Measurements from ENCODE around the gene LBHD1.
"Not testable (repeated sequence)": the region's sequence is repeated elsewhere in the genome, so short reads cannot be mapped to it uniquely, and the experiment has no call there.

LBHD1 gene

DNA sequence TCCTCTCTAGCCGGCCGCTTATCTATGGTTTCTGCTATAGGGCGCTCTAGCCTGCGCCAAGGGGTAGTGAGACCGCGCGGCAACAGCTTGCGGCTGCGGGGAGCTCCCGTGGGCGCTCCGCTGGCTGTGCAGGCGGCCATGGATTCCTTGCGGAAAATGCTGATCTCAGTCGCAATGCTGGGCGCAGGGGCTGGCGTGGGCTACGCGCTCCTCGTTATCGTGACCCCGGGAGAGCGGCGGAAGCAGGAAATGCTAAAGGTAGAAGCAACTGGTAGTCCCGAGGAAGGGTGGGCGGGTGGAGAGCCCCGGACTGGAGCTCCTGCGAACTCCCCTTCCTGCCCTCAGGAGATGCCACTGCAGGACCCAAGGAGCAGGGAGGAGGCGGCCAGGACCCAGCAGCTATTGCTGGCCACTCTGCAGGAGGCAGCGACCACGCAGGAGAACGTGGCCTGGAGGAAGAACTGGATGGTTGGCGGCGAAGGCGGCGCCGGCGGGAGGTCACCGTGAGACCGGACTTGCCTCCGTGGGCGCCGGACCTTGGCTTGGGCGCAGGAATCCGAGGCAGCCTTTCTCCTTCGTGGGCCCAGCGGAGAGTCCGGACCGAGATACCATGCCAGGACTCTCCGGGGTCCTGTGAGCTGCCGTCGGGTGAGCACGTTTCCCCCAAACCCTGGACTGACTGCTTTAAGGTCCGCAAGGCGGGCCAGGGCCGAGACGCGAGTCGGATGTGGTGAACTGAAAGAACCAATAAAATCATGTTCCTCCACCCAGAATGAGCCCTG is at the start of gene LBHD1, which contains the start of gene UQCC3:
LBHD1 (minus strand) TSS at position 660 of the 782 bp plus-strand sequence. CDS start 2,236 bp downstream, outside the sequence.
UQCC3 (plus strand) TSS at position 66 of the 782 bp plus-strand sequence; CDS start at position 139, 73 bp downstream.
- peak within 1 kb of the TSS; percentile 95 for H3K4me3 ChIP-seq (ENCODE audit: low read depth, low read length)

DNA sequence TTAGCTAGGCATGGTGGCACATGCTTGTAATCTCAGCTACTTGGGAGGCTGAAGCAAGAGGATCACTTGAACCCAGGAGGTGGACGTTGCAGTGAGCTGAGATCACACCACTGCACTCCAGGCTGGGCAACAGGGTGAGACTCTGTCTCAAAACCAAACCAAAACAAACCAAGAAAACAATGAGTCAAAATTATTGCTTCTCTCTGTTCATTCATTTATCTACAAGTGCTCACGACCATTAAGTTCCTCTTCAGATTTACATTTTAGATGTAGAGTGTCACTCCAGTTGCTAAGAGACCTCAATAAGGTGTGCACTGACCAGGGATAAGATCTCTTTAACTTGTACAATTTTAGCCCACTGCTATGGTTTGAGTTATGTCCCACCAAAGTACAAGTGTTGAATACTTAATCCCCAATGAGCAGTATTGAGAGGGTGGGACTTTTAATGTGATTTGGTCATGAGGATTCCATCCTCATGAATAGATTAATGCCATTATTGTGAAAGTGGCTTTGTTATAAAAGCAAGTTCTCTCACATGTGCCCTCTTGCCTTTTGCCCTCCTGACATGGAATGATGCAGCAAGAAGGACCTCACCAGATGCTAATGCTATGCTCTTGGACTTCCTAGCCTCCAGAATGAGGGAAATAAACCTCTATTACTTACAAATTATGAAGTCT is 47.4 kb upstream of the LBHD1 start:
- H3K4me3 ChIP-seq (ENCODE audit: low read depth, low read length): no peak overlapping the region

DNA sequence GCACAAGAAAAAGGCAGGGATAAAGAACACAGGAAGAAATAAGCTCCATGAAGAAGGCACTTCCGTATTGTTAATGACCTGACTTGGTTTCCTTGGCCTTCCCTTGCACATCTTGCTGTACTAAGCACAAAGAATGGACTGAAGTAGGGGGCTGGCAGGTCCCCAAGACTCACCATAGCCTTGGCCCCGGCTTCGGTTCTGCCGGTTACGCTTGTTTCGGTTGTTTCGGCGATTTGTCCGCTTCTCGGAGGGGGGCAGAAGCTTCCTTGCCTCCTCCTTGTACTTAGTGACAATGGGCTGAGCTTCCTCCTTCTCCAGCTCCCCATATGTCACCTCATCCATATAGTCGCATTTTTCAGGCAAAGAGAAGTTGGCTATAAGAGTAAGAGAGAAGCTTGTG is 44.7 kb upstream of the LBHD1 start:
- no peak overlapping the region for H3K4me3 ChIP-seq (ENCODE audit: low read depth, low read length)

DNA sequence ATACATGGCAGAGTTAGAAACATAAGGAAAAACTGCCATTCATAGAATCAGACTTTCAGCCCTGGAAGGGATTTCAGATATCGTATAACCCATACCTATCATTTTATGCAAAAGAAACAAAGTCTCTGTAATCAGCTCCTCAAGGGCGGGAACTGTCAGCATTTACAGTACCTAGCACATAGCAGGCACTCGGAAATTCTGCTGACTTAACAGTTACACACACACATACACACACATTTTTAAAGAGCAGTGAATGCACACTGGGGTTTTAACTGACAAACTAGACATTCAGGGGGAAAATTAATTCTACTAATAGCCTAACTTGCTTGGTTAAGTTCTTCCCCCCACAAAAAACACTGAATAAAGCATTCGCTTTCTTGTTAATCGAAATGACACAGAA is 44.1 kb upstream of the LBHD1 start:
- H3K4me3 ChIP-seq (ENCODE audit: low read depth, low read length): no peak overlapping the region

DNA sequence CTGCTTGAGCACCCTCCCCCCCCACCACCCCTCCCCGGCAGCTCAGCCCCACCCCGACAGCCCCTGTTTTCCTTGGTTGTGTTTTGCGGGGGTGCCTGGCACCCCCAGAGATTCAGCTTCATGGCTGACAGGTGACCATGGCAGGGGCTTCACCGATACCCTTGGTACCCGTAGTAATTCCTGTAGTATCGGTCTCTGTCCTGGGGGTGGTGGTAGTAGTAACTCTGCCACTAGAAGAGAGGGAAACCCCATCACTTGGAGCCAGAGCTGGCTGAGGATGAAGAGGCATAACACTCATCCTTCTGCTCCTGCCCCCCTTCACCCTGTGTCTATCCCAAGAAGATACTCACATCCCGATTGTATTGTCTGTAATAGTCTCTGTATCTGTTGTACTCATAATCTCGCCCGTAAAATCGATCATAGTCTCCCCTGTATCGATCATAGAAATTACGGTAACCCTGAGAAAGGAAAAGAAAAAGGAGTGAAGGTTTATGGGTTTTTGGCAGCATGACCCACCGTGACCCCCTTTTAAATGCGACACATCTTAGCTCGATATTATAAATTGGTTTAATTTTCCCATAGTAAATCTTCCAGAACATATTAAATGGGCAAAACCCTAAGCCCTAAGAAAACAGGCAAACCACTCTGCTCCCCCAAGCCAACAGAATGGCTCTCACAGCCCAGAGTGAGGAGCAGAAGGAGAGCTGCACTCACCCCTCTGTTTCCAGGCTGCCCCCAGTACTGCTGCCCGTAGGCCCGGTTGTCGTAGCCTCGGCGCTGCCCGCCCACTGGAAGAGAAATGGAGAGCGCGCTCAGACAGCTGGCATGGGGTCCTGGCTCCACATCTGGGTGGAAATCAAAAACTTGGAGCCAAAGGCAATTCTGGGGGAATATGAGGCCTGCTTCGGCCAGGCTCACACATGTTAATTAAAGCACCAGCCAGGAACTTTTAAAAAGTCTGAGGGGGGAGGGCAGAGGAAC is 43.4 kb upstream of the LBHD1 start:
- H3K4me3 ChIP-seq (ENCODE audit: low read depth, low read length): no peak overlapping the region

DNA sequence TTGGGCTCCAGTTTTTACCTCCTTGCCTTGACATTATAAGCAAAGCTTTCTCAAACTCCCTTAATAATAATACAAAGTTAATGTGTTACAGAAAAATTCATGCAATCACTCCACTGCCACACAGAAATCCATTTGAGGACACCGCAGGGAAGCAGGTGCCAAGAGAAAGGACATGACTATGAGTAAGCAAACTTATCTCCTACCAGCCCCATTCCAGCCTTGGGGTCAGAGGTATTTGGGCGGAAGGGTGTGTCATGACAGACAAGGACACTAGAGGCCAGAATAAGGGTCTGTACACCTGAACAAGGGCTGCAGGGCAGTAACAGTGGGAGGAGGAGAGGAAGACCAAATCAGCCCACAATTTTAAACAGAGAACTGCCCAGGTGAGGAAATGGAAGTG is 41.3 kb upstream of the LBHD1 start:
- H3K4me3 ChIP-seq (ENCODE audit: low read depth, low read length): no peak overlapping the region

DNA sequence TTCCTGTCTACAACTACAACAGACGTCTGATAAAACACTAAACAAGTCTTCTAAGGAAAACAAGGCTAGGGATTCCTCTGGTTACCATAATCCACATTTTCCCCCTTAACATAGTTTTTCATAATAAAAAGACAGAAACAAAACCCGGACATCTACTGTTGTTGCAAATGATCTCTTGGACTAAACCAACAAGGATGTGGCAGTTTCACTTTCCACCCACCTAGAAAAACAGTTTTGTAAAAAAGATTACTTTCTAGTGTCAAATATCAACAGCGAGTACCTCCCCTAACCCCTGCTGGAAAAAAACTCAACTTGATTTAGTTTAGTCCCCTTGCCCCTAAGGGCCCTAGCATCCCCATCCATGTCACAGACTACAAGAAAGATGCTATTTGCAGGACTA is 40.8 kb upstream of the LBHD1 start:
- no peak overlapping the region for H3K4me3 ChIP-seq (ENCODE audit: low read depth, low read length)

DNA sequence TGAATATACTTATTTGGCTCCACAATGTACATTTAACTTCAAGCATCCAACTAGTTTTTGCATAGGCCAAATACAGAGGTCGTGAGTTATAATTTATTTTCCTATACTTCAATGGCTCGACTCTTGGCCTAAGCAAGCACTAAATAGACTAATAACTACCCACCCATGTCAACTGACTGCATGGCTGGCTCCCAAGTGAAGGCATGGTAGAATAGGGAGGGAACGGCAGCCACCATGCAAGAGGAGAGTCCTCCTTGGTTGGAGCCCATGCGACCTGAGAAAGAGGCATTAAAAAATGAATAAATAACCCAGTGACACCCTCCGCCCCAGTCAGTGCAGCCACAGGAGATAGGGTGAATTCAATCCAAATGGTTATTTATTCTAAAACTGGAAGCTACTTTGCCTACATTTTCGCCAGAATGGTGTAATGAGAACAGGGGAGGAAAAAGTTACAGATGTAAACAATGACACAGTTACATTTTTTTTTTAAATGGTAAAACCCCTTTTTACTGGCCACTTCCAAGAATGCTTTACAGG is 40.3 kb upstream of the LBHD1 start:
- no peak overlapping the region for H3K4me3 ChIP-seq (ENCODE audit: low read depth, low read length)

DNA sequence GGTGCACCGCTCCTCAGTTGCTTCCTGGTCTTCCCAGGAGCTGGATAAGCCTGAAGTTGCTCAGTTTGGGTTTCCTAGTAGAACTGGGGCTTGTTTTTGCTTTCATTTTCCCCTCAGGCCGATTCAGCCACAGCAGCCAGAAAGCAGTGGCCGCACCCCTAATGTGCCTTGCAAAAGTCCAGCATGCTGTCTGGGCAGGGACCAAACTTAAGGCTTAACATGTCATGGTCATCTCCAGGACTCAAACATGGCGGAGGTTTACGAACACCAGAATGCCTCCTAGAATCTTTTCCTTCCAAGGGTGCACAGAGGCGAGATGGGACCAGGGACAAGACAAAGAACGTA is 37.9 kb upstream of the LBHD1 start:
- peak overlapping the region; percentile 38 for H3K4me3 ChIP-seq (ENCODE audit: low read depth, low read length)

DNA sequence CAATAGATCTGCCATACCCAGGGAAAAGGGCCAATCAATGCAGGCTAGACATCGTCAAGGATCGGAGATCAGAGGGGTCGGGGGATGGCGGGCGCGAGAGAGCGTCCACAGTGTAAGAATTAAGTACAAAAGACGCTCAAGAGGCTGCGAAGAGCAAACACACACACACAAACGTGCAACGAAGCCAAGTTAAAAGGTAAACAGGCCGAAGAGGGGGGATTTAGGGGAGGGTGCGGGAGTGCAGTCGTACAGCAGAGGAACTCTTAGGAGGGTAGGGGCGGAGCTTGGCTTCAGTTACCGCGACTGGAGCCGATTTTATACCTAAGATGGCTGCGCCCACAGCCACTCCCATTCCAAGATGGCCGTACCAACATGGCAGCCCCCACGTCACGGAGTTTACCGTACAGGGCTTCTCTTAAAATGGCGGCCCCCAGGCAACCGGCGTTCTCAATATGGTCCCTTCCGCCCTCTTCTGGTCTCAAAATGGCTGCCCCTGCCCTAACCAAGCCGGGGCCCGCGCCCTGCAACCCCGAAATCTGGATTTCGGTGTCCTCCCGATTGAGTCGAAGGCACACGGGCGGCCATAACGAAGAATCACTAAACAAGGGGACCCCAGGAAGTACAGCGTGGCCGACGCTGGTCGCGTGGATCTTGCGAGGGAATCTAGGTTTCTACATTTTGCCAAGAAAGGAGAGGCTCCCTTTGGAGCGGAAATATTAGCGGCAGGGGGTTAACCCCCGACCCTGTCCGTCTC is 37.4 kb upstream of the LBHD1 start:
- H3K4me3 ChIP-seq (ENCODE audit: low read depth, low read length): peak overlapping the region; percentile 73

DNA sequence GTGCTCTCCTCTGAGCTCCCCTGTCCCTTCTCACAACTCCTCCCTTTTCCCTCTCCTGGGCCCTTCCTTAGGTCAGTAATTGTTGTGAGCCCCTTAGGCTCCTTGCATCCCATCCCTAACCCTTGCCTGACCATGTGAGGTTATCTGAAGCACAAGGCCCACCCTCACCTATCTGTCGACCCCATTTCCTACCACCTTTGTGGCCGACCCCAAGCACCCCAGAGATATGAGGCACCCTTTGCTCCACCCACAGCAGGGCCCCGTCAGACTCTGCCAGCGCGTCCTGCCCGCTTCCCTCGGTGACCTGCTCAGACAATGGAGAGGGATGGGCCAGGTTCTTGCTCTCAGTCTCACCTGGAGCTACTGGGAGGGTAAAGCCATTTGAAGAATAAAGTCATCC is 36.7 kb upstream of the LBHD1 start:
- H3K4me3 ChIP-seq (ENCODE audit: low read depth, low read length): peak overlapping the region; percentile 73

DNA sequence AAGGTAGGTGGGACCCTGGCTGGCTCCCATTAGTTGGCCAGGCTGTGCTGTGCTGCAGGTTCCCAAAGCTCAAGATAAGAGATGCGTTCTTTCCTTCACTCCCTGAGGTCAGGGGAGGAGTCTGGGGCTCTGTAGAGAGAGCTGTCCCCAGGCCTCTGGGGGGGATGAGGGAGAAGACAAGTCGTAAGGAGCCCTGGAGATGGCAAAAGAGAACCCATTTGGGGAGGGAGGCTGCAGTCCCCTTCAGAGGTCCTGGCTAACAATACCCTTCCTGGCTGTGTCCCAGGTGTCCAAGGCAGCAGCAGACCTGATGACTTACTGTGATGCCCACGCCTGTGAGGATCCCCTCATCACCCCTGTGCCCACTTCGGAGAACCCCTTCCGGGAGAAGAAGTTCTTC is 36.3 kb upstream of the LBHD1 start:
- H3K4me3 ChIP-seq (ENCODE audit: low read depth, low read length): no peak overlapping the region

DNA sequence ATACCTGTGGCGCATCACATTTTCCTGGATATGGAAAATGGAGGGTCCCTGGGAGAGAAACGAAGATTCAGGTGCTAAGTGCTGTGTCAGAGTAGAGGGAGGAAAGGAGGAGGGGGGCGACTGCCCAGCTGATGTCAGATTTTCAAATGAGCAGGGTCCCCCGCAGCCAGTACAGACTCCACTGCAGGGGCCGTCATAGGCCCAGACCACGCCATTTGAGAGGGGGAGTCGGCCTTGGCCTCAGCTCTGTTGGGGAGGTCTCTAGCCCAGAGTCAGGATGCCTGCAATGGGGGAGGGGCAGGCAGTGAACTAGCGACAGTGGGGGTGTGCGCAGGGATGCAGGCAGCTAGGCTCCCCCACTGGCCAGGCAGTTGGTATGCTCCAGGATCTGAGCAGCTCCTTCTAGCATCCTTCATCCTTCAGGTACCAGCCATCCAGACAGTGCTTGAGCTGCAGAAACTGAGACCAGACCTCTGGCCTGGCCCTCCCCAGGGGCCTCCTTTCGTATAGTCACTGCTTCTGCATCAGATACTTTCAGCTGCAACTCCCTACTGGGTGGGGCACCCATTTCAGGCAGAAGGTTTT is 35.3 kb upstream of the LBHD1 start, which contains the start of the genes BSCL2 and GNG3:
BSCL2 (minus strand) TSS at position 148 of the 585 bp plus-strand sequence. CDS start 229 bp downstream, outside the sequence.
GNG3 (plus strand) TSS at position 400 of the 585 bp plus-strand sequence. CDS start 620 bp downstream, outside the sequence.
- peak within 1 kb of the TSS; percentile 86 for H3K4me3 ChIP-seq (ENCODE audit: low read depth, low read length)

DNA sequence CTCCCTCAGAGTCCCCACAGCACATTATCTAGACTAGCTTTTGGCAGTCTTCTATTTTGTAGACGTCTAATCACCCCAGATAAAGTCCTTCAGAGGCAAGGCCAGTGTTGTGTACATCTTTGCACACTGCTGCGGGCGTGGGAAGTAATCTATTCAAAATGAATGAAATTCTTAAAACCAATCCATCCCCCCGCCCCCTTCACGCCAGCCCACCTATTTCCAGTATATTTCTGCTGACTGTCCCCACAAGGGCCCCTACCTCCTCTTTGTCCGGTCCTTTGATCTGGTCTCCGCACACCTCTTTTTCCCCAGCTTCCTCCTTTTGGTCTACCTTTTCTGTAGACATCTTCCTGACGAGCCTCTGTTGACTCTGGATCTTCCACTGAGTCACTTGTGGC is 34.8 kb upstream of the LBHD1 start:
- H3K4me3 ChIP-seq (ENCODE audit: low read depth, low read length): peak overlapping the region; percentile 86

DNA sequence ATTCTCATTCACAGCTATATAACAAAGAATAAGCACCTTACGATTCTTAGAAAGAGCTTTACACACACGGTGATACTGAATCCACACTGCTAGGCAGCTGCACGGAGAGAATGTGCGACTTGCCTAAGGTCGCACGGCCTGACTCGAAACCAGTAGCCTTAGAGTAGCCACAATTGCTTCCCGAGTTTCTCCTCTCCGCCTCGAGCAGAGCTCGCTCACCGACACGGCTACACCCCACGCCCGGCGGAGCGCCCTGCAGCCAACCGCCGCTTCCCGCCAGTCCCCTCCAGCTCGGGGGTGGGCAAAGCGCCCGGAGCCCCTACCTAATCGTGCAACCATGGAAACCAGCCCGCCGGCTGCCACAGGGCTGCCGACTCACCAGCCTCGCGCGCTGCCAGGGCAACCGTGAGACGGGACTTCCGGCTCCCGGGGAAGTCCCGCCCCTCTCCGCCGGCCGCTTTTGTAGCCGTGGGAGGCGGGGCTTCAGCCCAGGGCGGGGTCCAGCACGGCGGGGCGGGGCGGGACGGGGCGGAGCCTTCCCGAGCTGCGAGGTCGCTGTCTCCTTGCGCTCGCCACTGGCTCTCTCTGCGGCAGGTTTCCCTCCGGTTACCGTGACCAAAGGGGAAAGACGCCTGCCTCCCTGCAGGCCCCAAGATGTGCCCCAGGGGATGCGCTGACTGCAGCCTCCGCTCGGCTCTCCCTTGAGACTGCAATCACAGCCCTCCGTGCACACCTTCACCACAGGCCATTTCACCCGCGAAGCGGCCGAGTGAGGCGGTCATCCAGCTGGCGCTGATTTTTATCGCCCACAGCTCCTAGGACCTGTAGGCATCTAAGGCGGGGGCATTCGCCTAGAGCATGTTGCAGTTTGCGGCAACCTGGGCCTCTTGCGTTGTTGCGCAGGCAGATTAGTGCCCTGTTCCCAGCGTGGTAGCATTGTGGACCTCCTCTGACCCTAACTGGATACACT is 34.1 kb upstream of the LBHD1 start:
- peak overlapping the region; percentile 86 for H3K4me3 ChIP-seq (ENCODE audit: low read depth, low read length)

DNA sequence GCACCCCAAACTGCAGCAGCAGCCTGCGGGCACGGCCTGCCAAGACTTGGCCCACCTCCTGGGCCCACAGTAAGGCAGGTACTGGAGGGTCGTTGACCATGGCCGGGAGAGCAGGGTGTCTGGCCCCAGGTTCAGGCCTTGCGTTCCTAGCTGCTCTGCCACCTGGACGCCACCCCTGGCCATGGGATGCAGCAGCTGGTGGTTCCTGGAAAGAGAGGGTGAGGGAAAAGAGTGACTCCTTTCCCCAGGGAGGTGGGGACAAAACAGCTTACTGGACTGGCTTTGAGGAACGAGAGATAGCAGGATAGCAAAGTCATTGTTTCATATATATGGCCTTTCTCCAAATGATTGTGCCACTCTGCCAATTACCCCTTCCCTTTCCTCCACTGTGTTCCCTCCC is 33.3 kb upstream of the LBHD1 start:
- peak overlapping the region; percentile 86 for H3K4me3 ChIP-seq (ENCODE audit: low read depth, low read length)

DNA sequence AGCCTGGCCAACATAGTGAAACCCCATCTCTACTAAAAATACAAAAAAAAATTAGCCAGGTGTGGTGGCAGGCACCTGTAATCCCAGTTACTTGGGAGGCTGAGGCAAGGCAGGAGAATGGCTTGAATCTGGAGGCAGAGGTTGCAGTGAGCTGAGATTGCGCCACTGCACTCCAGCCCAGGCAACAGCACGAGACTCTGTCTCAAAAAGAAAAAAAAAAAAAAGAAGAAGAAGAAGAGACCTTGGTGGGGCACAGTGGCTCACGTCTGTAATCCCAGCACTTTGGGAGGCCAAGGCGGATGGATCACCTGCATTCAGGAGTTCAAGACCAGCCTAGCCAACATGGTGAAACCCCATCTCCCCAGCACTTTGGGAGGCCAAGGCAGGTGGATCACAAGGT is 31.9 kb upstream of the LBHD1 start:
- not testable (repeated sequence) for H3K4me3 ChIP-seq (ENCODE audit: low read depth, low read length)

DNA sequence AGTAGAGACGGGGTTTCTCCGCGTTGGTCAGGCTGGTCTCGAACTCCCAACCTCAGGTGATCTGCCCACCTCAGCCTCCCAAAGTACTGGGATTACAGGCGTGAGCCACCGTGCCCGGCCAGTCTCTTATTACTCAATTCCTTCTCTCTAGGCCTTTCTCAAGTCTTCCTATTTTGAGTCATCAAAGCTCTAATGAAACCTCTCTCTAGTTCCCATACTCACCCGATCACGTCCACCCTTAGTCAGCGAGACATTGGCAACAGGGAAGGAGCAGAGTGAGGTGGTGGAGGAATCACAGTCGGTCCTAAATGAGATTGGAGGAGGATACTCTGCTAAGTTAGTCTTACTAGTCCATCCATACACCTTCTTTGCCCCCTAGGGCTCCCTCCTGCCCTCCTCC is 30.2 kb upstream of the LBHD1 start:
- no peak overlapping the region for H3K4me3 ChIP-seq (ENCODE audit: low read depth, low read length)
